Measurements from ENCODE around the gene SERPINB4. TPM values are rescaled to one million over a fixed set of nuclear protein-coding genes. Genes with fewer than 3 reads are reported as not detected.
"Not testable (repeated sequence)": the region's sequence is repeated elsewhere in the genome, so short reads cannot be mapped to it uniquely, and the experiment has no call there.

SERPINB4 gene
- total RNA-seq, 2 donors from 2014 or later, result not detected

DNA sequence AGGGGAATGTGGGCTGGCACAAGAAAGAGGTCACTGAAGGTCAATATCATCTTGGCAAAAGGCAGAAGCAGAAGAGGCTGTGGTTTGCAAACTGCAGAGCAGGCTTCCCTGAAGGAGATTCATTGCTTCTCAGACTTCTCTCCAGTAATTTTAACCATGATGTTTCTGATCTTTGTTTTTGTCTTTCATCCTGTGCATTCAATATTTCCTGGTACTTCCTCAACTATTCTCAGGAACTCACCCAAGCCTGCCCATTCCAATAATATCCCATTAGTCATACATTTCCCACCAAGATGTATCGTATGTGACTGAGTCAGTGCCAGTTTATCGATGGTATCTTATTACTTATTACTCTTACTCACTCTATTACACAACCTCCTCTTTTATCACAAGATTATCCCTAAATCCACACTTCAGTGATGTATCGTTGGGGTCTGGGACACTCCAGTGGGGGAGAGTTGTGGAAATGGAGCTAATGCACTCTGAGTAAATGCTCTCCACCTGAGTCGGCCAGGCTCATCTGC, 2.8 kb downstream of the SERPINB4 start:
- intact Hi-C loops (cut with DNase I); DNase-seq (ENCODE audit: low spot score): not testable (repeated sequence)

DNA sequence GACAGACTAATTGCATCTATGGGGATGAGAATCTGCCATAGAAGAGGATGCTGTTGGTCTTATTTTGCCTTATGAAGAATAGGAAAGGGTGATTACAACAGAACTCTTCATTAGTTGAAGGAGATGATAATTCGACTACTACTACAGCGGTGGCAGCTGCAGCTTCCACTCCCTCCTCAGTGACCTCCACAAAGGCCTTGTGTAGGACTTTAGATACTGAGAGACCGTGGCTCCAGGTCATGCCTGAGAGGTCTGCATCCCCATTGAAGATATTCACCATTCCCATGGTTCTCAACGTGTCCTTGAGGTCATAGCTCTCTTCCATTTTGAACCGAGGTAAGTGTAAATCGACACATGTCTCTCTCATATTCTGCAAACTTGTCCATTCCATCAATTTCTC, 6.4 kb downstream of the SERPINB4 start:
- DNase-seq (ENCODE audit: low spot score), result no peak
- intact Hi-C loops (cut with DNase I), result no loop called here

DNA sequence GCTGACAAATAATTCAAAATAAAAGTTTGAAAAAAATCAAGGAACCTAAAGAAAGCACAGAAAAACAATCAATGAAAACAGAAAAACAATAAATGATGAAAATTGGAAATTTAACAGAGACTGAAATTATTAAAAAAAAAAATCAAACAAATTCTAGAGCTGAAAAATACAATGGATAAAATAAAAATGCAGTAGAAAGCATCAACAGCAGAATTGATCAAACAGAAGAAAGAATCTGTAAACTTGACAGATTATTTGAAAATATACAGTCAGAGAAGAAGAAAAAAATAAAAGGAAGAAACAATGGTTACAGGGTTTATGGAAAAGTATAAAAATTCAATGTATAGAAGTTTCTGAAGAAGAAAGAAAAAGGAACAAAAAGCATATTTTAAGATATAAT, 16.2 kb downstream of the SERPINB4 start:
- intact Hi-C loops (cut with DNase I), result no loop called here
- no peak for DNase-seq (ENCODE audit: low spot score)

DNA sequence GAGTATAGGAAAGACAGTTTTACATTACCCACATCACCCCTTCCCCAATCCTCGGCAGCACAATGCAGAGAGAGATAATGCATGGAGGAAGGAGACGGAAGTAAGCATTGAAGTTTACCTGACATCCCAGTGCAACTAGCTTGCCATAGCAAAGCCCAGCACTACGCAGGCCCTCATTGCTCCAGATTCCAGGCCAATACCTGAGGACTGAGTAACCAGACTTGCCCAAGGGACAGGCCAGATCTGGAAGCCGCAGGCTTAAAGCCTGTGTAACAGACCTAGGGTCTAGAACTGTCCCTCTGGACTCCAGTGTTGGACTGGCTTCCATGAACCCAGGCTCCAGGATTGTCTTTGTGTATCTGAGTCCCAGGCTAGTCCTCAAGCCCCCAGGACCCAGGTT, 17.6 kb downstream of the SERPINB4 start:
- intact Hi-C loops (cut with DNase I), result no loop called here
- no peak for DNase-seq (ENCODE audit: low spot score)

DNA sequence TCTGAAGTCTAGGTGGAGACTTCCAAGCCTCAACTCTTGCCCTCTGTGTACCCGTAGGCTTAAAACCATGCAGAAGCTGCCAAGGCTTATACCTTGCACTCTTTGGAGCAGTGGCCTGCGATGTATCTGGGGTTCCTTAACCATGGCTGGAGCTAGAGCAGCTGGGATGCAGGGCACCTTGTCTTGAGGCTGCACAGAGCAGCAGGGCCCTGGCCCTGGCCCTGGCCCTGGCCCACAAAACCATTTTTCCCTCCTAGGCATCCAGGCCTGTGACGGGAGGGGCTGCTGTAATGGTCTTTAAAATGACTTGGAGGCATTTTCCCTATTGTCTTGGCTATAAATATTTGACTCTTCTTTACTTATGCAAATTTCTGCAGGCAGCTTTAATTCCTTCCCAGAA, 19.2 kb downstream of the SERPINB4 start:
- intact Hi-C loops (cut with DNase I), result loop anchor here in 1 of 2 donors (5.0 kb wide), 1 partner anchor 243 kb away; no protein-coding TSS in a partner anchor
- DNase-seq (ENCODE audit: low spot score), result no peak

DNA sequence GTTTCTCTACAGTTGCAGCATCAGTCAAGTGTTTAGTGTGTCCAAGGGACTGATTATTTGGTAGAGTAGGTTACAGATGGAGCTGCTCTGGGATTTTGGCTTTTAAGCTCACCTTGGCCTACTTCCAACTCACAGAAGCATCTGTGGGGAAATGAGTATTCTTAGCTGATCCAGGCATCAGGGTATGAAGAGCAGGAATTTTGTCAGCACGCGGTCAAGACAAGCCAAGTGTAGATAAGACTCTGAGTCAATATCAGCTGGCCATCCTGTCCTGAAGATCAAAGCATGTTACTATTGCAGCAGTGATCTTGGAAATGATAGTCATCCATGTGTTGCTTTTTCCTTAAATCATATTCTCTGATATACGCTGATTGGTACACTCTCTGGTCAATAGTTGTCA, 24.4 kb downstream of the SERPINB4 start:
- no peak for DNase-seq (ENCODE audit: low spot score)
- intact Hi-C loops (cut with DNase I), result loop anchor here in 1 of 2 donors (5.0 kb wide), 1 partner anchor 237 kb away; no protein-coding TSS in a partner anchor

DNA sequence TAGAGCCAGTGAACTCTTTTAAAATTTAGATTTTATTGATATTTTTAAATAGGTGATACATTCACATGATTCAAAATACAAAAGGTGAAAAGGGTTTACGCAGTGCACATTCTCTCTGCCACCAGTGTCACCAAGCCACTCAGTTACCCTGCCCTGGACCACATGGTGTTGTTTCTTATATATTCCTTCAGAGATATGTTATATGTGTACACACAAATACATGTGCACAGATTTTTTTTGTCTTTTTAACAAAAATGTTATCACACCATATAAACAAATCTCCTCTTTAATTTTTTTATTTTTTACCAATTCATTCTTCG, 26.2 kb downstream of the SERPINB4 start:
- no peak for DNase-seq (ENCODE audit: low spot score)
- intact Hi-C loops (cut with DNase I), result no loop called here

DNA sequence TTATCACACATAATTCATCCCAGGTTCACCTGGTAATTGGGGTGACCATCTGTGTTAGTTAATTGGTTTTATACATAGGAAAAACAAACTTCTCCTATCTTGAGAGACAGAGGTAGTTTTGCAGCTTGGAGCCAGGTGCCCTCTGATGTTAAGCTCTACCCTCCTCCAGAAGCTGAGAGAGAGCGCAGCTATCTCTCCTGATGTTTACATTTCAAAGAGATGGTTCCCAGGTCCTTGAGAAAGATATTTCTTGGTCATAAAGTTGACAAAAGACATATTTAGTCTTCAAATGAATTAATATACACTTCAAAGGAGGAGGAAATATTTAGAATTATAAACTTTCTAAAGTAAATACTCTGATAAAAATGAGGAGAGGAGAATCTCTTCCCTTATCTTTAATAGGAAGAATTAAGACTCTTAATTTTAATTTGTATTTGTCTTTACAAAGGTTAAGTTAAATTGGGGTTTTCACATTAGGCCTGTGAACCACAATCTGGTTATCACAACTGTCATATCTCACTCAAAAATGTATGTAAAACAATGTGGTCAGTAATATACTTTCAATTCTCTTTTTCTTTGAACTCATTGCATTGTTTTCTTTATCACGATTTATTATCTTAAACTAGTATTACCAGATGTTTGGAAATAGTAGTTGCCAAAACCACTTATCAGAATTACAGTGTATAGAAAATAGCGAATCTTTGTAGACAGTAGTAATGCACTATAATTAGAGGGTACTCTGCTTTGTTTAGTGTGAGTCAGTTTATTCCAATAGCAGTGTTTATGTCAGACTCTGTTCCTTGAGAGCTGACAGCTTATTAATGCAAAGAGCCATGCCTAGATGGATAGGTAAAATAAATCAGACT, 26.8 kb downstream of the SERPINB4 start:
- no peak for DNase-seq (ENCODE audit: low spot score)
- intact Hi-C loops (cut with DNase I), result no loop called here

DNA sequence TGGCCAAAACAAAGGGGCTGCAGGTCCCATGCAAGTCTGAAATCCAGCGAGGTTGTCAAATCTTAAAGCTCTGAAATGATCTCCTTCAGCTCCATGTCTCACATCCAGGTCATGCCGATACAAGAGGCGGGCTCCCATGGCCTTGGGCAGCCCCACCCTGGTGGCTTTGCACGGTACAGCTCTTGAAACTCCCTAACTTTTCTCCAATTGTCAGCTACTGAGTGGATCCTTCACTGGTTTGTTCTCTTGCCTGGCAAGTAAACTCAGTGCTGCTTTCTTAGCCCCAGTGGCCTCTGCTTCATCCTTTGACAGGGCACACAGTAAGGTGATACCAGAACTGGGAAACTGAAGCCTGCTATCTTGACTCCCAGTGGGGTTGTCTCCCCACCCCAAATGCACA, 30.6 kb downstream of the SERPINB4 start:
- DNase-seq (ENCODE audit: low spot score), result no peak
- intact Hi-C loops (cut with DNase I), result no loop called here

DNA sequence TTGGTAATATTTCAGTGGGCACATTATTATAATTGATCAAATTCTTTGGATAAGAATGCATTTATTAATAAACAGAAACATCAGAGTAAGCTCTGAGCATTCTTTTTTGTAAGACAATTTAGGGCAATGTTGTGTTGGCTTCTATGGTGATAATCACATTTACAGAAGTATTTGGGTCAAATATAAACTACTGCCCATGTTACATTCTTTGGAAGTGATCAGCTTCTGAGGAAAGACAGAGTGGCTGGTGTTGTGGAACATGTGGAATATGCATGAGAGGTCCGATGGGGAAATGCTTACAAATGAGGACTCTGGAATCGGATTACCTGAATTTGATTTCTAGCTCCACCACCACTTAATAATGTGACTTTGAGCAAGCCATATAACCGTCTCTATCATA, 37.5 kb downstream of the SERPINB4 start:
- intact Hi-C loops (cut with DNase I), result no loop called here
- no peak for DNase-seq (ENCODE audit: low spot score)

DNA sequence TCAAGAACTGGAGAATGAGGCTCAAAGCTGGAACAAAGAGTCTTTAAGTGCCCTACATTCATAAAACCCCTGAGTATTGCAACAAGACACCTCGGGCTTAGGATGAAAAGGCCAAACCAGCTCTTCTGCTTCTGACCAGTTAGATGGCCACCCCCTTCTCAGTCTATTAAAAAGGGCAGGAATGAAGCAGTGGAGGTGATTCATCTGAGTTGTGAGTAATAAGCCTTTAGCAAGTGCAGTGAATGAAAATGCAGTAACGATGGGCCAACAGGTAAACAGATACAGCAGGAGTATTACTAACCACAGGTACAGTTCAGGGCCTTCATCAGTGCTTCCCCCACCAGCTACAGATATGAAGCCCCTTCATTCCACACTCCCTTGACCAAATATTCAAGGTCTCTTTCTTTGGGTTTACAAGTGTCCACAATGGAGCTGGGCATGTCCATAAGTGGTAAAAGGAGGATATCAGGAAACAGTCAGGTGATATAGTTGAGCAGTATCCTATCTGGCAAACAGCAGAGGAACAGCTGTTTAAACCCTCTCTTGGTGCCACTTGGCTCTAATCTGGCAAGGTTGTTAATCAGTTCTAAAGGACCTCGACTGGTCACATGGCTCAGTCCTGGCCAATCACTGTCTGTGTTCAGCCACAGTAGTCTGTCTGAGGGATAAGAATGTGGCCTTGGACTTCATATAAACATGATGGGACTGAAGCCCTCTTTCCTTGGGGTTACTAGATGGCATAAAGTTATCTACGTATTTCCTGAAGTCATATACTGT, 39.1 kb downstream of the SERPINB4 start:
- intact Hi-C loops (cut with DNase I), result loop anchor here in 1 of 2 donors (5.0 kb wide), 1 partner anchor 497 kb away; no protein-coding TSS in a partner anchor
- no peak for DNase-seq (ENCODE audit: low spot score)

DNA sequence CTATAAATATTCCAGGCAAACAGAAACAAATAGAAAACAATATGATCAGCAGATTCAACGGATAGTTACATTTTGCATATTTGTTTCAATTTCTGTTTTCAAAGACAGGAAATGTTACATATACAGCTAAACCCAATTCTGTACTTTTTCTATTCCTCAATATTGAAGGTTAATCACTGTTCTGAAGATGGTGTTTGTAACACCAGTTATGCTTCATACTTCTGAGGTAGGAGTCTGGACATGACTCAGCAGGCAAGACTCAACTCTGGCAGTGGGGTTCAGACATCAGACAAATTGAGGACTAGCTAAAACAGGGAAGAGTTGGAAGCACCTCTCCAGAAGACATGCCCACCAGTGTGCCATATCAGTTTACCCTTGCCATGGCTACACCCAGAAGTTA, 40.3 kb downstream of the SERPINB4 start:
- intact Hi-C loops (cut with DNase I), result loop anchor here in 1 of 2 donors (5.0 kb wide), 1 partner anchor 499 kb away; no protein-coding TSS in a partner anchor
- DNase-seq (ENCODE audit: low spot score), result no peak

DNA sequence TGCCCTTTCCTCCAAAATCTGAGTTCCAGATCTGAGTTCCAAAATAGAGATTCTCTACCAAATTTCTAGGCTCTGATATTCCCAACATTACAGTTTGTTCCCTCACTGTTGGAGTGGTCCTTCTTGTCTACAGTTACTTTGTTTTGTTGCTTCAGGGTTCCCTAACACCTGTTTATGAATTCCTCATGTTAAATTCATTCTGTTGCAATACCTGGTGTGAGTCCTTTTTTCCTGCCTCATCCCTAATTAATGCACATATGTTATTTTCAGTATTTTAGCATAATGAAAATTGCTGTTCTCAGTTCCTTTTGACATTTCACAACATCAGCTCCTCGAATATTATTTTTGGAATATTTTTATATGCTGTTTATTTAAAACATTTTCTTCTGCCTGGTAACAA, 40.7 kb downstream of the SERPINB4 start:
- intact Hi-C loops (cut with DNase I), result loop anchor here in 1 of 2 donors (5.0 kb wide), 1 partner anchor 499 kb away; no protein-coding TSS in a partner anchor
- no peak for DNase-seq (ENCODE audit: low spot score)

DNA sequence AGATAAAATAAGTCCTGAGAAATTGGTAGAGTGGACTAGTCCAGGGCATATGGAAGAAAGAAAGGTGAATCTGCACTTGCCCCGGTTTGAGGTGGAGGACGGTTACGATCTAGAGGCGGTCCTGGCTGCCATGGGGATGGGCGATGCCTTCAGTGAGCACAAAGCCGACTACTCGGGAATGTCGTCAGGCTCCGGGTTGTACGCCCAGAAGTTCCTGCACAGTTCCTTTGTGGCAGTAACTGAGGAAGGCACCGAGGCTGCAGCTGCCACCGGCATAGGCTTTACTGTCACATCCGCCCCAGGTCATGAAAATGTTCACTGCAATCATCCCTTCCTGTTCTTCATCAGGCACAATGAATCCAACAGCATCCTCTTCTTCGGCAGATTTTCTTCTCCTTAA, 47.1 kb downstream of the SERPINB4 start:
- DNase-seq (ENCODE audit: low spot score), result no peak
- intact Hi-C loops (cut with DNase I), result no loop called here

DNA sequence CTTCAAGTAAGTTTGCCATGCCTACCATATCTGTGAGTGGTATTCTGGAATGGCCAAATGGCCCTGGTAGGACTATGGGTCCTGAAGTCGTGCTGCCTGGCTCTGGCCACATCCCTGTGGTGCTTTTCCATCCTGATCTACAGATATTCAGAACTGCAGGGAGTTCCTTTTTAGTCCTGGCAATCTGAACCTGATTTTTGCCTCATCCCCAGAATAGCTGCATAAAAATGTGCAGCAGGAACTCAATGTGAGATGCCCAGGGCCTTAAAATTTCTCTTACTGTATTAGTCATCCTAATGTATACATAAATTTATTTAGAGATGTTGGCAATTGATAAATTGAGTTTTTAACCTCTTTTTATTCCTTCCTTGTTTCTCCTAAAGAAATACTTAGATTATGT, 51.6 kb downstream of the SERPINB4 start:
- intact Hi-C loops (cut with DNase I), result no loop called here
- DNase-seq (ENCODE audit: low spot score), result no peak

DNA sequence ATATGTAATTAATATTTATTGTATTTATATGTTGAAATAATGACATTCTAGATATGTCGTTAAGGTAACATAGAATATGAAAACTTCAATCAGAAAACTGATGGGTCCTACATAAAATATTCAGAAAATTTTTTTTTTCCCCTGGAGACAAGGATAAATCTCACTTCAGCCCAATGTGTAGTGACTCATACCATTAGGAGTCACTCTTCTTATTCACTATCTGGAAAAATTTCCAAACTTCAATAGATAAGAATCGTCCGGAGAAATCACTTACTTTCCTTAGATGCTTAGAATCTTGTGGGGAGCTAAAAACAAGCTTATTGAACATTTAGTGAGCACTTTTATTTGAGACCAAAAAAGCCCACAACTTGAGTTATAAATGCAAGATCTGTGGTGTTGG, 52.3 kb downstream of the SERPINB4 start:
- intact Hi-C loops (cut with DNase I), result no loop called here
- DNase-seq (ENCODE audit: low spot score), result no peak

DNA sequence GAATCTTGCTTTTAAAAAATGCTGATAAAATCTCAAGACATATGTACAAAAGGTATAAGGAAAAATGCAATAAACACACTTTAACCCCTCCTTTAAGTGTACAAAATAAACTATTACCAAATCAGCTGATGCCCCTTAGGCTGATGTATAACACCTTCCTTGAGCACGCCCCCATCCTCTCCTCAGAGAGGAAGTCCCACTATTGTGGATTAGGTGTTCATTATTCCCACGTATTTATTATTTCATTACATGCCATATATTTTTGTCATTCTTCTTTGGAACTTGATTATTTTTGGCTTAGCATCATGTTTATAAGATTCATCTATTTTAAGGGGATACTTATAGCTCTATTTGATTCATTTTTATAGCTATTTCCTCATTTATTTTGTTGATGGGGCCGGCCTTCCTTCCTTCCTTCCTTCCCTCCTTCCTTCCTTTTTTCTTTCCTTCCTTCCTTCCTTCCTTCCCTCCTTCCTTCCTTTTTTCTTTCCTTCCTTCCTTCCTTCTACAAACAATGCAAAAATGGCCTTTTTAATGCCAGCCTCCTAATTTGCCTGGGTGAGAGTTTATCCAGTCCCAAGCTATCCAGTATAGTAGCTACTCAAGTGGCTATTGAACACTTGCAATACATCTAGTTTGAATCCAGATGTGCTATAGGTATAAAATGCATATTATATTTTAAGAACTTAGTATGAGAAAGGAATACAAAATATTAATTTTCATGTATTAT, 52.9 kb downstream of the SERPINB4 start:
- intact Hi-C loops (cut with DNase I), result no loop called here
- DNase-seq (ENCODE audit: low spot score), result no peak

DNA sequence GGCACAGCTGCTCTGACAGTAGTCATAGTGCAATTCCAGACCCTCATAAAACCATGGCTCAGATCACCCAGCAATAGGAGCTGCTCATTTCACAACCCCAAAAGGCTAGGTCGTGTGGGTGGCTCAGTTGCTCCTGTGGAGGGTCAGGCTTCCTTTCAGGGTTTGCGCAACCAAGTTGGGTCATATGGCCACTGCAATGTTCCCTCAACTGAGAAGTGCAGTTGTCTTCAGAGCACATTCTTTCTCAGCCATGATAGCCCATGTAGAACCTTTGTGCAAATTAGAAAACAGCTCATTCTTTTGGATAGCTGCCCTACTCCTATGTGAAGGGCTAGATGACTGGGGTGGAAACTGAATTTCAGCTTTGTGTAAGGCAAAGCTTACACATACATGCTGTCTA, 53.7 kb downstream of the SERPINB4 start:
- intact Hi-C loops (cut with DNase I), result no loop called here

DNA sequence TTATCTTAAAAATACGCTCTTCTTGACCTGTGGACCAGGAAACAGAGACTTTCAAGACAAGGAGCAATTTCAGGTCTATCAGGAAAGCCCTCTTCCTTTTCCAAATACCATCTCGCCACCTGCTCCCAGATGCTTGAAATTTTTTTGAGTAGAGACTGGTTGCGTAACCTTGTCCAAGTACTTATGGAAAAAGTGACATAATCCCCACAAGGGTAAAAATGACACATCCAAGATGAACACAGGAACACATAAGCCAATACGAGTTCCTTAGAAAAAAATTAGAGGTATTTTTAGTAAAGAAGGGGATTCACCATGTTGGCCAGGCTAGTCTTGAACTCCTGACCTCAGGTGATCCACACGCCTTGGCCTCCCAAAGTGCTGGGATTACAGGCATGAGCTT, 55.1 kb downstream of the SERPINB4 start:
- intact Hi-C loops (cut with DNase I), result no loop called here
- DNase-seq (ENCODE audit: low spot score), result no peak

More for the DNA sequence above, 53.7 kb downstream of the SERPINB4 start:
- no peak for DNase-seq (ENCODE audit: low spot score)
